ENCODE data around the gene TTC21A.

TTC21A gene

GRCh38 chr3:39128951-39129350 lies 21.5 kb downstream of the TTC21A start:
- H3K4me3 ChIP-seq (ENCODE audit: low read depth, low read length): no peak overlapping the region
- no peak for TF ChIP-seq CTCF (IDR thresholded peaks at IDR 0.05; ENCODE audit: insufficient read depth, low read length, missing control alignments)
- no peak for DNase-seq (ENCODE audit: low read depth, low spot score)
- ChIA-PET POLR2A (no interaction called here), CTCF (interaction anchor here (1.0 to 15.6 kb wide), 9 partner anchors 17 to 679 kb away, joined by 3 to 545 read pairs (median 14); partner anchors contain the start of genes CX3CR1 and XIRP1)

GRCh38 chr3:39130026-39130425 lies 22.5 kb downstream of the TTC21A start:
- no peak for TF ChIP-seq CTCF (IDR thresholded peaks at IDR 0.05; ENCODE audit: insufficient read depth, low read length, missing control alignments)
- POLR2A ChIA-PET: no interaction called here
- no peak for DNase-seq (ENCODE audit: low read depth, low spot score)
- H3K4me3 ChIP-seq (ENCODE audit: low read depth, low read length): no peak overlapping the region
- CTCF ChIA-PET: interaction anchor here (0.7 to 15.6 kb wide), 4 partner anchors 11 to 169 kb away, joined by 3 to 545 read pairs (median 60); partner anchors contain the start of gene XIRP1

GRCh38 chr3:39130693-39131265 lies 23.3 kb downstream of the TTC21A start:
- POLR2A ChIA-PET: no interaction called here
- TF ChIP-seq CTCF (IDR thresholded peaks at IDR 0.05; ENCODE audit: insufficient read depth, low read length, missing control alignments): no peak
- no peak for DNase-seq (ENCODE audit: low read depth, low spot score)
- no peak overlapping the region for H3K4me3 ChIP-seq (ENCODE audit: low read depth, low read length)
- CTCF ChIA-PET: interaction anchor here (0.9 to 15.6 kb wide), 4 partner anchors 12 to 160 kb away, joined by 3 to 545 read pairs (median 60); partner anchors contain the start of gene XIRP1

GRCh38 chr3:39132096-39133092 lies 24.9 kb downstream of the TTC21A start:
- no peak for DNase-seq (ENCODE audit: low read depth, low spot score)

GRCh38 chr3:39133093-39133490 lies 25.6 kb downstream of the TTC21A start:
- no peak for DNase-seq (ENCODE audit: low read depth, low spot score)
- CTCF ChIA-PET: interaction anchor here (0.6 to 15.6 kb wide), 5 partner anchors 8 to 158 kb away, joined by 3 to 545 read pairs (median 3); partner anchors contain the start of genes GORASP1 and TTC21A
- no peak overlapping the region for H3K4me3 ChIP-seq (ENCODE audit: low read depth, low read length)
- no peak for TF ChIP-seq CTCF (IDR thresholded peaks at IDR 0.05; ENCODE audit: insufficient read depth, low read length, missing control alignments)
- POLR2A ChIA-PET: interaction anchor here (0.9 kb wide), 1 partner anchor 14 kb away, joined by 4 read pairs; no protein-coding TSS in a partner anchor

More at GRCh38 chr3:39132096-39133092, 24.9 kb downstream of the TTC21A start:
- no peak for TF ChIP-seq CTCF (IDR thresholded peaks at IDR 0.05; ENCODE audit: insufficient read depth, low read length, missing control alignments)
- ChIA-PET POLR2A (no interaction called here), CTCF (interaction anchor here (0.9 to 15.6 kb wide), 5 partner anchors 9 to 159 kb away, joined by 3 to 545 read pairs (median 3); partner anchors contain the start of gene XIRP1)
- H3K4me3 ChIP-seq (ENCODE audit: low read depth, low read length): no peak overlapping the region
